Transverse colon (tissue), 4 donors: ENCODE data around the gene CTF1. TPM values are rescaled to one million over a fixed set of nuclear protein-coding genes. Genes with fewer than 3 reads are reported as not detected.
"Not testable (repeated sequence)": the region's sequence is repeated elsewhere in the genome, so short reads cannot be mapped to it uniquely, and the experiment has no call there.

Experiments used
- DNase-seq: peaks from one replicate; pipeline ENCODE4 v3.0.0-alpha.2; 2019
- H3K27ac ChIP-seq, 4 donors: fragments of 200-600 bp; sonication (generic); 2 replicates each; pipeline ENCODE4 v1.5.1; 2016 to 2018; ENCODE audit warnings: inconsistent platforms in 4 of 4
- H3K27me3 ChIP-seq: fragments of 200-600 bp; sonication (generic); 2 replicates; pipeline ENCODE4 v1.5.1; 2017; ENCODE audit warnings: inconsistent platforms
- H3K36me3 ChIP-seq, 4 donors: fragments of 200-600 bp; sonication (generic); 2 replicates each; pipeline ENCODE4 v1.5.1; 2017 to 2019; ENCODE audit warnings: inconsistent platforms in 4 of 4
- H3K4me1 ChIP-seq, 4 donors: fragments of 200-600 bp; sonication (generic); 2 replicates each; pipeline ENCODE4 v1.5.1; 2017 to 2020; ENCODE audit warnings: inconsistent platforms in 4 of 4
- H3K4me3 ChIP-seq, 4 donors: fragments of 200-600 bp; sonication (generic); 1 replicate in 1 of 4; 2 replicates in 3 of 4; pipeline versions ENCODE4 v1.5.1 to v1.6.1; 2017 to 2019; ENCODE audit warnings: inconsistent platforms in 4 of 4
- H3K9me3 ChIP-seq, 2 donors: fragments of 200-600 bp; sonication (generic); 2 replicates each; pipeline ENCODE4 v1.5.1; 2017 to 2019; ENCODE audit warnings: inconsistent platforms in 2 of 2
- CTCF ChIP-seq, 5 experiments: fragments of 200-600 bp in 3 of 5; fragments of 450-650 bp in 2 of 5; sonication (generic) in 3 of 5; IDR thresholded peaks; 1 replicate in 2 of 5; 2 replicates in 3 of 5; pipeline ENCODE4 v1.5.1; 2016 to 2017; ENCODE audit warnings: antibody characterized with exemption in 5 of 5, inconsistent platforms in 3 of 5, mild to moderate bottlenecking in 2 of 5, moderate library complexity in 1 of 5
- EP300 ChIP-seq: sonication (generic); formaldehyde crosslinking; IDR thresholded peaks from one replicate; pipeline ENCODE4 v1.6.1; 2017; ENCODE audit warnings: antibody characterized with exemption, low read depth
- POLR2A ChIP-seq: fragments of 450-650 bp; IDR thresholded peaks from one replicate; pipeline ENCODE4 v1.6.1; 2016; ENCODE audit warnings: antibody characterized with exemption, mild to moderate bottlenecking, moderate library complexity
- POLR2AphosphoS5 ChIP-seq, 3 donors: sonication (generic); formaldehyde crosslinking; IDR thresholded peaks; one replicate each; pipeline ENCODE4 v1.6.1; 2016; ENCODE audit warnings: antibody characterized with exemption in 3 of 3
- WGBS, 2 donors: methylation state at CpG; one replicate each; pipeline ENCODE4 v1.1.5; 2018; ENCODE audit warnings: low coverage in 1 of 2; 5-methylcytosine and 5-hydroxymethylcytosine counted together
- in situ Hi-C, 4 donors: fragments of 200-750 bp; cut with MboI; loops; one replicate each; pipeline versions ENCODE4 v1.15.0 to v1.15.1; 2017; ENCODE audit warnings: low sequenced_read_pairs in 3 of 4, low pct_ligation_motif_present in 1 of 4, low pct_unique_long_range_greater_than_20kb in 1 of 4
- intact Hi-C: fragments of 100-400 bp; cut with DNase I; formaldehyde crosslinking; loops from one replicate; pipeline ENCODE4 v1.15.1; 2023; ENCODE audit warnings: low total_unique reads
- total RNA-seq, 4 donors: library from RNA; depleted of rRNA; stranded (reverse); fragments of >200 nt; gene quantifications; one replicate each; pipeline ENCODE4 v1.1.0, GENCODE V29; 2016

CTF1 gene
- total RNA-seq, 4 donors from 2014 or later: 0.82 to 0.95 TPM; not detected in 2

- in situ Hi-C loops (no loop called here), intact Hi-C loops (no loop called here)
- no peak overlapping the region for H3K27ac ChIP-seq
- peak; percentile 30 to 42 (median 40) for TF ChIP-seq CTCF (IDR thresholded peaks at IDR 0.05)
- TF ChIP-seq EP300: no peak
- WGBS, 2 donors: 51 to 65% methylated on average over 9 to 12 of the region's 12 CpGs
- H3K4me3 ChIP-seq: no peak overlapping the region
- H3K9me3 ChIP-seq: no peaks in the 10 kb centered on the region
- peak; percentile 49 for DNase-seq
- H3K36me3 ChIP-seq: peaks cover 0 to 10% (median 0%) of the 10 kb centered on the region in 4 donors
- H3K4me1 ChIP-seq: no peaks in the 10 kb centered on the region
- no peaks in the 10 kb centered on the region for H3K27me3 ChIP-seq
These were observed 38.6 kb downstream of the CTF1 start for GRCh38 chr16:30934827-30935557.

GRCh38 chr16:30937692-30938091 is 41.3 kb downstream of the CTF1 start:
- TF ChIP-seq POLR2AphosphoS5 (IDR thresholded peaks at IDR 0.05) (no peak), POLR2A (no peak), CTCF (IDR thresholded peaks at IDR 0.05) (no peak), EP300 (no peak)
- in situ Hi-C loops: no loop called here
- 20 to 56% methylated on average over 1 to 5 of the region's 5 CpGs for WGBS, 2 donors
- no peak overlapping the region for H3K4me3 ChIP-seq
- H3K9me3 ChIP-seq: no peaks in the 10 kb centered on the region
- H3K27ac ChIP-seq: peak overlapping the region in 2 of 4 donors; percentile 9 to 47
- no peaks in the 10 kb centered on the region for H3K27me3 ChIP-seq
- H3K4me1 ChIP-seq: peaks cover 4 to 15% (median 10%) of the 10 kb centered on the region in 4 donors
- H3K36me3 ChIP-seq: peaks cover 0 to 4% (median 0%) of the 10 kb centered on the region in 4 donors
- intact Hi-C loops: no loop called here
- DNase-seq: no peak

GRCh38 chr16:30939571-30939970 is 43.2 kb downstream of the CTF1 start:
- DNase-seq, H3K27me3 ChIP-seq, H3K4me3 ChIP-seq, H3K9me3 ChIP-seq, H3K27ac ChIP-seq, intact Hi-C loops, H3K36me3 ChIP-seq, in situ Hi-C loops: not testable (repeated sequence)
- 94 to 97% methylated on average over 6 to 8 of the region's 8 CpGs for WGBS, 2 donors
- peaks cover 4 to 18% (median 11%) of the 10 kb centered on the region in 4 donors for H3K4me1 ChIP-seq

- in situ Hi-C loops: no loop called here
- Histone ChIP-seq H3K27me3 (no peaks in the 10 kb centered on the region), H3K36me3 (peaks cover 0 to 13% (median 3%) of the 10 kb centered on the region in 4 donors), H3K4me1 (peaks cover 4 to 18% (median 11%) of the 10 kb centered on the region in 4 donors), H3K9me3 (no peaks in the 10 kb centered on the region), H3K27ac (peak overlapping the region; percentile 59 to 67 (median 64)), H3K4me3 (no peak overlapping the region)
- no peak for TF ChIP-seq POLR2AphosphoS5 (IDR thresholded peaks at IDR 0.05)
- TF ChIP-seq EP300: no peak
- peak; percentile 80 to 92 (median 88) for TF ChIP-seq CTCF (IDR thresholded peaks at IDR 0.05)
- TF ChIP-seq POLR2A: no peak
- DNase-seq: peak; percentile 87
- 17 to 40% methylated on average over 1 to 15 of the region's 15 CpGs for WGBS, 2 donors
- intact Hi-C loops: no loop called here
These were observed 45.4 kb downstream of the CTF1 start for GRCh38 chr16:30941600-30942425.
